ENCODE data around the gene ASAH2B.

GRCh38 chr10:50788951-50789945 lies 49.5 kb downstream of the ASAH2B start:
- TF ChIP-seq CTCF (IDR thresholded peaks at IDR 0.05 in 4 of 5, conservative IDR thresholded peaks at IDR 0.05 in 1 of 5) = peak in 1 of 5 experiments; percentile 25
- TF ChIP-seq POLR2A (IDR thresholded peaks at IDR 0.05) = no peak

All from gastrocnemius medialis (tissue), 4 donors.